GM12872 (cell line): Measurements from ENCODE around the gene TRMT61B.

ENCODE experiments used
- CTCF ChIP-seq: IDR thresholded peaks from 3 replicates; pipeline ENCODE4 v1.5.1; 2011; ENCODE audit warnings: low read depth, mild to moderate bottlenecking, low read length, moderate library complexity; ENCODE audit not compliant: insufficient read depth

TRMT61B gene

DNA sequence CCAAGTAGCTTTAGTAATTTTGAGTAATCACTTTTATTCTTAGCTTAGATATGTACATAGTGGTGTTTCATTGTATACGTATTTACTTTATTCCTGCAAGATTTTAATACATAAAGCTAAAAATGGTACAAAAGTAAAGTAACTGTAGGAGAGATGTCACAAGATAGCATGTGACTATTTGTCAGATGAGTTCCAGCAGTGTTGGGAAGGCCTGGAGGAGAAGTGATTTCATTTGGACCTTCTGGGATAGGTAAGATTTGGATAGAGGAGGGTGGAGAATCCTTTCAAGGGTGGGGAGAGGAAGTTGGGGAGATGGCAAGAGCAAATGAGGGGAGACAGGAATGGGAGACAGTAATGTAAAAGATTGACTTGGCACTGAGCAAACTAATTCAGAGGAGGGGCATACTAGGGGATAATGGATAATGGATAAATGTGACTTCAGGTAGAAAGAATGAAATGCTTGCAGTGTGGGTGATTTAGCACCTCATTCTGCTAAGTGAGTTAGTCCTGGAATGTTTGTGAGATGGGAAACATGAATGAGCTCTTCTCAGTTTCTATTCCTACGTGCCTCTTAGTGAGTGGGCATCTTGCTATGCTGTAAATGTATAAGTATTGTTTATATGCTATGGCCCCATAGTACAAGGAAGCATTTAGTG, 34.8 kb upstream of the TRMT61B start:
- no peak for TF ChIP-seq CTCF

- no peak for TF ChIP-seq CTCF
Measured at GRCh38 chr2:28904295-28904694, 34.2 kb upstream of the TRMT61B start.

DNA sequence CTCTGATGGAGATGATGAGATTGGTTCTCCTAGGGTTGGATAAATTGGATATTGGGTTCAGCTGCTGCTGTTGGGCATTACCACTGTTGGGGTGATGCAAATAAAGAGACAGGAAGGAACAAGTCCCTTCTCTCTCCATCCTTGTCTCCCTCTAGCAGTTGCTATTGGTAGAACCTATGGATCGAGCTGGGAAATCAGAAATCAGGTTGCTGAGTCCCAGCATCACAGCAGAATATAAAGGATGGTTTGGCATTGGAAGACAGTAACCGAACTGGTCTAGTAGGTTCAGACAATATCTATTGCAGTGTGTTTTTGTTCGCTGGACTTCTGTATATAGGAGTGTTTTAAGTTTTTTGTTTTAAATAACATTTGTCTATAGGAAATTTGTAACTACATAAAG, 32.5 kb upstream of the TRMT61B start:
- no peak for TF ChIP-seq CTCF

DNA sequence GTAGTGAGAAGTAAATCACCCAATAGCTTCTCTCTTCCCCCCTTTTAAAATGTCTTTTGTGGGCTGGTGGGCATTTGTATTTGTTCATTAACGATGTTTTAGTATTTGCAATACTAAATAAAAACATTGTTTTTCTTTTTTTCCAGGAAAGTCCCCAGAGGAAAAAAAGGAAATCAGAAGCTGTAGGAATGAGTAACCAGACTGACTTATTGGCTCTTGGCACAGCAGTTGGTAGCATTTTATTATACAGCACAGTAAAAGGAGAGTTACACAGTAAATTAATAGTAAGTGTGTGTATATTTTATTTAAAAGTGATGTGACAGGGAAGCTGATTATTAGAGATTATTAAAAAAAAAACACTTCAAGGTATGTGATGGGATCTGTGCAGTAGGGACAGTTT, 31.7 kb upstream of the TRMT61B start:
- TF ChIP-seq CTCF: no peak

DNA sequence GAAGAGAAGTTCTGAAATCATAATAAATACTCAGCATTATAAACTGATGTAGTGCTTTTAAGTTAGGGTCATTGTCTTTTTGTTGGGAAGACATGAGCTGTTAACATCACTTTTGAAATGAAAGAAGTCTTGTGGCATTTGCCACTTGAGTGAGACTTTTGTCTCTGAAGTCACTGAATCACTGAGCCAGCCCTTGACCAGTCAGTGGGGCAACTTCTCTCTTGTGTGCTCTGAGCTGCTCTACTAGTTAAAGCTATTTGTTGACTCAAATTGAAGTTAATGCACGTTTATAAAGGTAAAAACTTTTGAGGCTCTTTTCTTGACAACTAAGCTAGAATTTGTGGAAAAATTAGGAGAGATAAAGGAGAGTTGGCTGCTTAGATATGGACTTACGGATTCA, 31.1 kb upstream of the TRMT61B start:
- no peak for TF ChIP-seq CTCF

- no peak for TF ChIP-seq CTCF
Measured at GRCh38 chr2:28898048-28898447, 27.9 kb upstream of the TRMT61B start.

- TF ChIP-seq CTCF: no peak
Measured at GRCh38 chr2:28896906-28897305, 26.8 kb upstream of the TRMT61B start.
